Mesendoderm (in vitro differentiated cells): ENCODE measurements around the gene ASIC1.

Experiments
- DNase-seq: peaks from one replicate; pipeline ENCODE4 v3.0.0; 2013
- H2AK5ac ChIP-seq: 2 replicates; pipeline ENCODE4 v1.6.1; 2013; ENCODE audit warnings: low read length, inconsistent platforms
- H2BK120ac ChIP-seq: 2 replicates; pipeline ENCODE4 v1.6.1; 2013; ENCODE audit warnings: low read depth, mild to moderate bottlenecking, low read length, moderate library complexity, mixed read lengths
- H2BK15ac ChIP-seq: replicated peaks from 2 replicates; pipeline ENCODE4 v1.6.1; 2013; ENCODE audit warnings: low read depth, mild to moderate bottlenecking, moderate library complexity
- H2BK5ac ChIP-seq: 2 replicates; pipeline ENCODE4 v1.6.1; 2013; ENCODE audit warnings: low read length, inconsistent platforms
- H3K18ac ChIP-seq: 2 replicates; pipeline ENCODE4 v1.6.1; 2013; ENCODE audit warnings: mild to moderate bottlenecking, low read length, mixed read lengths
- H3K23ac ChIP-seq: one replicate; pipeline ENCODE4 v1.6.1; 2013; ENCODE audit warnings: low read length
- H3K27ac ChIP-seq: 2 replicates; pipeline ENCODE4 v1.5.1; 2013; ENCODE audit warnings: low read depth, mild to moderate bottlenecking, inconsistent platforms, low read length, moderate library complexity
- H3K27me3 ChIP-seq: 2 replicates; pipeline ENCODE4 v1.6.1; 2013; ENCODE audit warnings: low read length, control low read depth, mild to moderate bottlenecking, inconsistent platforms; ENCODE audit not compliant: insufficient read depth, poor library complexity
- H3K36me3 ChIP-seq: 2 replicates; pipeline ENCODE4 v1.6.1; 2013; ENCODE audit warnings: low read length, inconsistent platforms; ENCODE audit not compliant: control insufficient read depth, insufficient read depth
- H3K4ac ChIP-seq: one replicate; pipeline ENCODE4 v1.6.1; 2013; ENCODE audit warnings: low read depth, mild to moderate bottlenecking, low read length, moderate library complexity
- H3K4me1 ChIP-seq: 2 replicates; pipeline ENCODE4 v1.6.1; 2013; ENCODE audit warnings: low read depth, low read length, inconsistent platforms; ENCODE audit not compliant: control insufficient read depth
- H3K4me2 ChIP-seq: 2 replicates; pipeline ENCODE4 v1.6.1; 2013; ENCODE audit warnings: low read length
- H3K4me3 ChIP-seq: 2 replicates; pipeline ENCODE4 v1.5.1; 2013; ENCODE audit warnings: mild to moderate bottlenecking, low read length
- H3K56ac ChIP-seq: one replicate; pipeline ENCODE4 v1.6.1; 2013; ENCODE audit warnings: low read length
- H3K79me1 ChIP-seq: 2 replicates; pipeline ENCODE4 v1.6.1; 2013; ENCODE audit warnings: low read length, inconsistent platforms
- H3K79me2 ChIP-seq: 2 replicates; pipeline ENCODE4 v1.6.1; 2013; ENCODE audit warnings: mild to moderate bottlenecking, low read length; ENCODE audit not compliant: control insufficient read depth, insufficient read depth
- H3K9ac ChIP-seq: 2 replicates; pipeline ENCODE4 v1.6.1; 2013; ENCODE audit warnings: low read length, inconsistent platforms
- H4K5ac ChIP-seq: one replicate; pipeline ENCODE4 v1.6.1; 2013; ENCODE audit warnings: low read length
- H4K8ac ChIP-seq: one replicate; pipeline ENCODE4 v1.6.1; 2013; ENCODE audit warnings: low read depth, mild to moderate bottlenecking, control low read depth, low read length, moderate library complexity
- WGBS: extraction: QIAGEN DNeasy Blood & Tissue Kit; methylation state at CpG from one replicate; pipeline ENCODE4 v1.1.7; 2013; ENCODE audit warnings: low lambda C conversion rate, missing lambda C conversion rate; ENCODE audit not compliant: insufficient coverage; ENCODE audit errors: extremely low coverage; 5-methylcytosine and 5-hydroxymethylcytosine counted together

ASIC1 gene

GRCh38 chr12:50041962-50042361 lies 15.4 kb upstream of the ASIC1 start:
- no peak overlapping the region for H3K56ac ChIP-seq
- no peak overlapping the region for H3K18ac ChIP-seq
- no peak overlapping the region for H3K9ac ChIP-seq

GRCh38 chr12:50042693-50043092 lies 14.7 kb upstream of the ASIC1 start:
- no peak overlapping the region for H3K4me2 ChIP-seq
- H3K79me2 ChIP-seq = no peaks in the 10 kb centered on the region
- no peak overlapping the region for H3K9ac ChIP-seq
- H4K8ac ChIP-seq = no peak overlapping the region
- H3K4me3 ChIP-seq = no peak overlapping the region
- no peak overlapping the region for H3K56ac ChIP-seq
- no peak overlapping the region for H3K18ac ChIP-seq
- H3K27me3 ChIP-seq = no peaks in the 10 kb centered on the region
- no CpG with 5 or more reads among the region's 6 CpGs for WGBS
- H3K4me1 ChIP-seq = no peaks in the 10 kb centered on the region
- no peak overlapping the region for H3K27ac ChIP-seq
- no peak for DNase-seq
- no peak overlapping the region for H2BK120ac ChIP-seq
- no peak overlapping the region for H3K4ac ChIP-seq
- no peak overlapping the region for H2BK5ac ChIP-seq
- no peak overlapping the region for H4K5ac ChIP-seq
- H2AK5ac ChIP-seq = no peak overlapping the region
- H3K36me3 ChIP-seq = no peaks in the 10 kb centered on the region
- H3K79me1 ChIP-seq = no peaks in the 10 kb centered on the region
- H3K23ac ChIP-seq = no peak overlapping the region
- H2BK15ac ChIP-seq = no peak overlapping the region

More at GRCh38 chr12:50041962-50042361, 15.4 kb upstream of the ASIC1 start:
- Histone ChIP-seq H3K4me1 (no peaks in the 10 kb centered on the region), H3K27ac (no peak overlapping the region), H3K27me3 (no peaks in the 10 kb centered on the region), H2BK120ac (no peak overlapping the region), H3K4me3 (no peak overlapping the region), H3K4me2 (no peak overlapping the region), H3K36me3 (no peaks in the 10 kb centered on the region), H3K79me1 (no peaks in the 10 kb centered on the region), H3K79me2 (no peaks in the 10 kb centered on the region), H4K5ac (no peak overlapping the region), H3K23ac (no peak overlapping the region), H2BK15ac (no peak overlapping the region), H4K8ac (no peak overlapping the region), H2BK5ac (no peak overlapping the region), H3K4ac (no peak overlapping the region), H2AK5ac (no peak overlapping the region)
- no CpG with 5 or more reads among the region's 5 CpGs for WGBS
- no peak for DNase-seq

- Histone ChIP-seq H3K56ac (no peak overlapping the region), H2BK15ac (no peak overlapping the region), H3K4me2 (no peak overlapping the region), H3K27ac (no peak overlapping the region), H3K4ac (no peak overlapping the region), H3K36me3 (no peaks in the 10 kb centered on the region), H4K8ac (no peak overlapping the region), H3K79me1 (no peaks in the 10 kb centered on the region), H3K79me2 (no peaks in the 10 kb centered on the region), H3K27me3 (no peaks in the 10 kb centered on the region), H2BK5ac (no peak overlapping the region), H4K5ac (no peak overlapping the region), H3K4me1 (no peaks in the 10 kb centered on the region), H2AK5ac (no peak overlapping the region), H2BK120ac (no peak overlapping the region), H3K4me3 (no peak overlapping the region), H3K18ac (no peak overlapping the region), H3K9ac (no peak overlapping the region), H3K23ac (no peak overlapping the region)
- no CpG with 5 or more reads among the region's 2 CpGs for WGBS
- DNase-seq = no peak
Measured at GRCh38 chr12:50043308-50043707, 14.1 kb upstream of the ASIC1 start.

GRCh38 chr12:50043854-50044253 lies 13.5 kb upstream of the ASIC1 start:
- no peak overlapping the region for H2AK5ac ChIP-seq
- H3K18ac ChIP-seq = no peak overlapping the region
- no peaks in the 10 kb centered on the region for H3K4me1 ChIP-seq
- H2BK5ac ChIP-seq = no peak overlapping the region
- H4K5ac ChIP-seq = no peak overlapping the region
- WGBS = no CpG with 5 or more reads among the region's 6 CpGs
- no peak overlapping the region for H3K56ac ChIP-seq
- H2BK15ac ChIP-seq = no peak overlapping the region
- H4K8ac ChIP-seq = no peak overlapping the region
- no peak overlapping the region for H3K27ac ChIP-seq
- H3K79me1 ChIP-seq = no peaks in the 10 kb centered on the region
- H3K23ac ChIP-seq = no peak overlapping the region
- H3K4ac ChIP-seq = no peak overlapping the region
- no peaks in the 10 kb centered on the region for H3K79me2 ChIP-seq
- H3K9ac ChIP-seq = no peak overlapping the region
- no peak overlapping the region for H3K4me2 ChIP-seq
- H2BK120ac ChIP-seq = no peak overlapping the region
- H3K36me3 ChIP-seq = no peaks in the 10 kb centered on the region
- H3K27me3 ChIP-seq = no peaks in the 10 kb centered on the region
- DNase-seq = no peak
- H3K4me3 ChIP-seq = no peak overlapping the region

GRCh38 chr12:50047693-50048250 lies 9.6 kb upstream of the ASIC1 start:
- DNase-seq = no peak
- Histone ChIP-seq H2BK15ac (no peak overlapping the region), H2BK120ac (no peak overlapping the region), H3K18ac (no peak overlapping the region), H3K56ac (no peak overlapping the region), H3K79me1 (no peaks in the 10 kb centered on the region), H2BK5ac (no peak overlapping the region), H2AK5ac (no peak overlapping the region), H3K4me2 (no peak overlapping the region), H3K27me3 (no peaks in the 10 kb centered on the region), H3K27ac (no peak overlapping the region), H4K5ac (no peak overlapping the region), H3K79me2 (no peaks in the 10 kb centered on the region), H3K4me3 (no peak overlapping the region), H3K36me3 (no peaks in the 10 kb centered on the region), H4K8ac (no peak overlapping the region), H3K4me1 (peaks cover 12% of the 10 kb centered on the region), H3K4ac (no peak overlapping the region), H3K23ac (no peak overlapping the region), H3K9ac (no peak overlapping the region)
- no CpG with 5 or more reads among the region's 7 CpGs for WGBS
